ENCODE data around the gene ABCF2. TPM values are rescaled to one million over a fixed set of nuclear protein-coding genes. Genes with fewer than 3 reads are reported as not detected.

ABCF2 gene
- total RNA-seq, 2 experiments from 2014 or later = 48.4 to 49.0 TPM

DNA sequence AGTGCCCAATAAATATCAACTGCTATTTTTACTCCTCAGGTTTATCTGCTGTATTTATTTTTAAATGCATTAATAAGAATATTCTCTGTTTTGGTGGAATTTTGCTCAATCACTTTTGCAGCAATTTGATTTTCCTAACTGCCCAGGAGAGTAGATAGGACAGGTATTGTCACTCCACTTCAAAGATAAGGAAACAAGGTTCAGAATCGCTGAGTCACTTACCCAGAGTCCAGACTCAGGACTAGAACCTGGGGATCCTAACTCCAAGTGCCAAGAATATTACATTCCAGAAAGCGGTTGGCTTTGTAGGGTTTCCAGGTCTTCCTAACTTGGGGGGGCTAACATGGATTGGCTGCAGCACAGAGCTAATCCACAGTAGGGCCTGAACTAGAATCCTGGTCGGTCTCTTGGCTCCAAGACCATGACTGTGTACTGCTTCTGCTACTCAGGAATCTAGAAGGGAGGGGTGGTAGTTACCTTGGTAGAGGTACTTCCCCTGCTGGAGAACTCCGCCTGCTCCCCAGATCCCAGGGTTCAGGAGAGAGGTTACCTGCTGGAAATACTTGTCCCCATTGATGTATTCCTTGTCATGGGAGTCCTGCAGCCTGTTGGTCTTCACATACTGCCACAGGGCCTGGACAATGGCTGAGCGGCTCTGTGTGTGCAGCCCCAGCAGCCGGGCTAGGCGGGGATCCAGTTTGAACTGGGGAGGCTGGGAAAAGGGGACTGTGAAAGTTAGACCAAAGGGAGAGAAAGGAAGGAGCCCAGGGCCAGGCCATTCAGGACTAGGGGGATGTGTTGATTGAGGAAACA, 14.1 kb upstream of the ABCF2 start:
- Mint-ChIP-seq H3K4me3 (no peak overlapping the region), H3K27me3 (peaks cover 3% of the 10 kb centered on the region), H3K27ac (no peak overlapping the region), H3K9me3 (ENCODE audit: low read depth) (no peaks in the 10 kb centered on the region), H3K4me1 (peaks cover 24% of the 10 kb centered on the region), H3K36me3 (ENCODE audit: low read depth) (peaks cover 13% of the 10 kb centered on the region)
- CTCF ChIA-PET = interaction anchor here (1.0 kb wide), 1 partner anchor 27 kb away, joined by 3 read pairs; no protein-coding TSS in a partner anchor
- ATAC-seq = no peak
- no peak for DNase-seq
- intact Hi-C loops (cut with DNase I, micrococcal nuclease) = loop anchor here in 1 of 2 experiments (10.0 kb wide), 1 partner anchor 116 kb away; no protein-coding TSS in a partner anchor
- POLR2A ChIA-PET = interaction anchor here (0.6 to 1.2 kb wide), 2 partner anchors 14 to 235 kb away, joined by 3 read pairs; partner anchors contain the start of gene ABCF2

DNA sequence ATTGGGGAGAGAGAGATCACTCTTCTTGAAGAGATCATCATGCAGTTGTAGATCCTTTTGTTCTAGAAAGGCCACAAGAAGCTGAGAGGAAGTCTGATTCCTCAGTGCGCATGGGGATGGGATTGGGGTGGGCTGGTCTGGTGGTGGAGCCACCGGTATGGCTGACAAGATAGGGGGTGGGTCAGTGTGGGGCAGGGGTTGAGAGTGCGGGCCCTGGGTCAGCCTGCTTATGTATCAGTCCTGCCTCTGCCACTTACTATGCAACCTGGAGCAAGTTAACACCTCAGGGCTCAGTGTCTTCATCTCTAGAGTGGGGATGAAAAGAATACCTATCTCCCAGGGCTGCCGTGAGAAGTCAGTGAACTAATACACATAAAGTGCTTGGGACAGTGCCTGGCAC, 13.5 kb upstream of the ABCF2 start:
- no peaks in the 10 kb centered on the region for H3K27me3 Mint-ChIP-seq
- no peaks in the 10 kb centered on the region for H3K9me3 Mint-ChIP-seq (ENCODE audit: low read depth)
- H3K4me1 Mint-ChIP-seq = peaks cover 20% of the 10 kb centered on the region
- ChIA-PET POLR2A (no interaction called here), CTCF (no interaction called here)
- no peak overlapping the region for H3K4me3 Mint-ChIP-seq
- intact Hi-C loops (cut with DNase I, micrococcal nuclease) = loop anchor here in 1 of 2 experiments (10.0 kb wide), 1 partner anchor 116 kb away; no protein-coding TSS in a partner anchor
- DNase-seq = no peak
- ATAC-seq = no peak
- no peak overlapping the region for H3K27ac Mint-ChIP-seq
- peaks cover 16% of the 10 kb centered on the region for H3K36me3 Mint-ChIP-seq (ENCODE audit: low read depth)

DNA sequence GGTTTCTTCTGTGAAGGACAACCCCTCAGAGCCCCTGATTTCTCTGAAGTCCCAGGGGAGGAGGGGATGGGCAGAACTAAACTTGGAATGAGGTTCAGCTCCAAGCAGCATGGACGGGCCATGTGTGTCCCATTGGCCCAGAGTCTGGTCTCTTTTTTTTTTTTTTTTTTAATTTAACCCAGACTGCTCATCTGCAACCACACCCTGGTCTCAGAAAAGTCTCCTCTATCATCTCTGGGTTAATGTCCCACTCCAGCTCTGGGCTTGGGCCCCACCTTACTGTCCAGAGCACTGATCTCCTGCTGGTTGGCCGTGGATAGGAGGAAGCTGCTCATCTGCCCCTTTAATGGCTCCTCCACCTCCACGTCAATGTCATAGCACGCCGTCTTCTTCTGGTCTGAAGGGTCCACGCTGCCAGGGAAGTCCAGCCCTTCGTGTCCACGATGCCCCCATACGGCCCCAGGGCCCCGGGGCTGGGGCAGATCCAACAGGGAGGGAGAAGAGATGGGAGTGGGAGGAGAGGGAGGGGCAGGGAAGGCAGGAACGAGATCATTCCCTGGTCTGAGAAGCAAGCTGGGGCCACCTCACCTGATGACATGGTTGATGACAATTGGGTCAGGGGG, 12.9 kb upstream of the ABCF2 start:
- ChIA-PET POLR2A (interaction anchor here (0.7 kb wide), 1 partner anchor 86 kb away, joined by 6 read pairs; no protein-coding TSS in a partner anchor), CTCF (no interaction called here)
- peaks cover 20% of the 10 kb centered on the region for H3K4me1 Mint-ChIP-seq
- H3K36me3 Mint-ChIP-seq (ENCODE audit: low read depth) = peaks cover 19% of the 10 kb centered on the region
- DNase-seq (no peak), ATAC-seq (no peak)
- no peaks in the 10 kb centered on the region for H3K27me3 Mint-ChIP-seq
- intact Hi-C loops (cut with DNase I, micrococcal nuclease) = loop anchor here in 1 of 2 experiments (10.0 kb wide), 1 partner anchor 115 kb away; no protein-coding TSS in a partner anchor
- H3K9me3 Mint-ChIP-seq (ENCODE audit: low read depth) = no peaks in the 10 kb centered on the region
- H3K4me3 Mint-ChIP-seq = no peak overlapping the region
- H3K27ac Mint-ChIP-seq = no peak overlapping the region

DNA sequence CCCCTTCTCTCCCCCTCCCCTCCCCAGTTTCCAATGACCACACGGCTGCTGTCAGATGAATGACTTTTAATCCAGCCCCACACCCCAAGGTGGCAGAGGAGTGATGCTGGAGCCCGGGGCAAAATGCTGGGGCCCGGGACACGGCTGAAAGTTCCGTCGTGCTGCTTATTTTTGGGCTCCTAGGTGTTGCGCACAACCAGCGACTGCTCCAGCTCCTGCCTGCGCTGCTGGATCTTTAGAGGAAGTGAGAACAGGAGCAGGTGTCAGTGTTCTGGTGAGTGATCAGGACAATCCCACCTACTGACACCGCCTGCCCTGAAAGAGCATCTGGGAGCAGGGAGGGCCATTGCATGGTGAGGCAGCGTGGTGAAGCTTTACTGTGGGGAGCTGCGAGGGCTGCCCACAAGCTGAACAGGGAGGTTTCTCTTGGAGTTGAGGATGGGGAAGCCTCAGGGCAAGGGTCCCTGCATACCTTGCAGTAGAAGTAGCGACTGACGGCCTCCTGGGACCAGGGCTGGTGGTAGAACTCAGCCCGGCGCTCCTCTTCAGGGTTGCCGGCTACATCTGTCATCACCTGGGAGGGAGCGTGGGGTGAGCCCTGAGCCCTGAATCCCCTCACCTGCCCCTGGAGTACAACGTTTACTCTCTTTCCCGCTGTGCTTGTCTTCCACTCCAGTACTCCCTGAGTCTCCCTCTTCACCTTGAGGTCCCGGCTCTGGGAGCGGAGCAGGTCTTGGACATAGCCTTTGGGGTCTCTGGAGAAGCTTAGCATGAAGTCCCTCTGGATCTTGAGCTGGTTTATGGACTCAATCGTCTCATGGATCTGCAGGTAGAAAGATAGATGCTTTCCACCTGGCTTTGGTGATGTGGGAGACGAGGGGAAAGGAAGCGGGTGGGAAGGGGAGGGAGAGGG, 12.2 kb upstream of the ABCF2 start:
- DNase-seq = no peak
- Mint-ChIP-seq H3K27ac (peak overlapping the region; percentile 19), H3K27me3 (no peaks in the 10 kb centered on the region), H3K4me3 (no peak overlapping the region), H3K9me3 (ENCODE audit: low read depth) (no peaks in the 10 kb centered on the region), H3K4me1 (peaks cover 19% of the 10 kb centered on the region), H3K36me3 (ENCODE audit: low read depth) (peaks cover 27% of the 10 kb centered on the region)
- no peak for ATAC-seq
- intact Hi-C loops (cut with DNase I, micrococcal nuclease) = no loop called here
- ChIA-PET CTCF (no interaction called here), POLR2A (interaction anchor here (0.7 kb wide), 1 partner anchor 87 kb away, joined by 6 read pairs; no protein-coding TSS in a partner anchor)

DNA sequence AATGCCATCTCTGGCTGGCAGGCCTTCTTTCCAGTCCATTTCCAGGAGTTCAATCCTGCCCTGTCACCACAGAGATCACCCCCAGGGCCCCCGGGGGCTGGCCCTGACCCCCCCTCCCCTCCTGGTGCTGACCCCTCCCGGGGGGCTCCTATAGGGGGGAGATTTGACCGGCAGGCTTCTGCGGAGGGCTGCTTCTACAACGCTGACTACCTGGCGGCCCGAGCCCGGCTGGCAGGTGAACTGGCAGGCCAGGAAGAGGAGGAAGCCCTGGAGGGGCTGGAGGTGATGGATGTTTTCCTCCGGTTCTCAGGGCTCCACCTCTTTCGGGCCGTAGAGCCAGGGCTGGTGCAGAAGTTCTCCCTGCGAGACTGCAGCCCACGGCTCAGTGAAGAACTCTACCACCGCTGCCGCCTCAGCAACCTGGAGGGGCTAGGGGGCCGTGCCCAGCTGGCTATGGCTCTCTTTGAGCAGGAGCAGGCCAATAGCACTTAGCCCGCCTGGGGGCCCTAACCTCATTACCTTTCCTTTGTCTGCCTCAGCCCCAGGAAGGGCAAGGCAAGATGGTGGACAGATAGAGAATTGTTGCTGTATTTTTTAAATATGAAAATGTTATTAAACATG, 11.3 kb upstream of the ABCF2 start:
- POLR2A ChIA-PET = no interaction called here
- Mint-ChIP-seq H3K4me3 (no peak overlapping the region), H3K4me1 (peaks cover 18% of the 10 kb centered on the region), H3K36me3 (ENCODE audit: low read depth) (peaks cover 30% of the 10 kb centered on the region), H3K27ac (no peak overlapping the region), H3K27me3 (no peaks in the 10 kb centered on the region), H3K9me3 (ENCODE audit: low read depth) (no peaks in the 10 kb centered on the region)
- intact Hi-C loops (cut with DNase I, micrococcal nuclease) = no loop called here
- CTCF ChIA-PET = no interaction called here
- ATAC-seq (no peak), DNase-seq (no peak)

DNA sequence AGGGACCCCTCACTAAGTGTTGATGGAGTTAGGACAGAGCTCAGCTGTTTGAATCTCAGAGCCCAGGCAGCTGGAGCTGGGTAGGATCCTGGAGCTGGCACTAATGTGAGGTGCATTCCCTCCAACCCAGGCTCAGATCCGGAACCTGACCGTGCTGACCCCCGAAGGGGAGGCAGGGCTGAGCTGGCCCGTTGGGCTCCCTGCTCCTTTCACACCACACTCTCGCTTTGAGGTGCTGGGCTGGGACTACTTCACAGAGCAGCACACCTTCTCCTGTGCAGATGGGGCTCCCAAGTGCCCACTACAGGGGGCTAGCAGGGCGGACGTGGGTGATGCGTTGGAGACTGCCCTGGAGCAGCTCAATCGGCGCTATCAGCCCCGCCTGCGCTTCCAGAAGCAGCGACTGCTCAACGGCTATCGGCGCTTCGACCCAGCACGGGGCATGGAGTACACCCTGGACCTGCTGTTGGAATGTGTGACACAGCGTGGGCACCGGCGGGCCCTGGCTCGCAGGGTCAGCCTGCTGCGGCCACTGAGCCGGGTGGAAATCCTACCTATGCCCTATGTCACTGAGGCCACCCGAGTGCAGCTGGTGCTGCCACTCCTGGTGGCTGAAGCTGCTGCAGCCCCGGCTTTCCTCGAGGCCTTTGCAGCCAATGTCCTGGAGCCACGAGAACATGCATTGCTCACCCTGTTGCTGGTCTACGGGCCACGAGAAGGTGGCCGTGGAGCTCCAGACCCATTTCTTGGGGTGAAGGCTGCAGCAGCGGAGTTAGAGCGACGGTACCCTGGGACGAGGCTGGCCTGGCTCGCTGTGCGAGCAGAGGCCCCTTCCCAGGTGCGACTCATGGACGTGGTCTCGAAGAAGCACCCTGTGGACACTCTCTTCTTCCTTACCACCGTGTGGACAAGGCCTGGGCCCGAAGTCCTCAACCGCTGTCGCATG, 10.5 kb upstream of the ABCF2 start:
- CTCF ChIA-PET = interaction anchor here (1.3 to 1.7 kb wide), 3 partner anchors 8 to 10 kb away, joined by 4 to 5 read pairs (median 5); partner anchors contain the start of gene ABCF2
- Mint-ChIP-seq H3K36me3 (ENCODE audit: low read depth) (peaks cover 35% of the 10 kb centered on the region), H3K9me3 (ENCODE audit: low read depth) (no peaks in the 10 kb centered on the region), H3K27ac (no peak overlapping the region), H3K27me3 (no peaks in the 10 kb centered on the region), H3K4me1 (peaks cover 16% of the 10 kb centered on the region), H3K4me3 (no peak overlapping the region)
- ATAC-seq = no peak
- intact Hi-C loops (cut with DNase I, micrococcal nuclease) = no loop called here
- POLR2A ChIA-PET = no interaction called here
- DNase-seq = no peak

DNA sequence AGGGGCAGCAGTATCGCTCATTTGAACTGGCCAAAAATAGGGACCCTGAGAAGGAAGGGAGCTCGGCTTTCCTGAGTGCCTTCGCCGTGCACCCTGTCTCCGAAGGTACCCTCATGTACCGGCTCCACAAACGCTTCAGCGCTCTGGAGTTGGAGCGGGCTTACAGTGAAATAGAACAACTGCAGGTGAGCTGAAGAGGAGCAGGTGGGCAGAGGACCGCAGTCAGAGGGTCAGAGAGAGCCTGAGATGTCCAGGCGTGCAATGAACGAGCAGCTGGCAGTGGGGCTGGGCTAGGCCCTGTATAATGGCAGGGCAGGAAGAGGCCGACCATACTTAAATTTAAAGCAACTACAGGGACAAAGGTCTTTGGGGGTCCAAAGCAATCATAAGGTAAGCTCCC, 9.4 kb upstream of the ABCF2 start:
- no peaks in the 10 kb centered on the region for H3K9me3 Mint-ChIP-seq (ENCODE audit: low read depth)
- intact Hi-C loops (cut with DNase I, micrococcal nuclease) = no loop called here
- no peak overlapping the region for H3K27ac Mint-ChIP-seq
- no peak for ATAC-seq
- no peak overlapping the region for H3K4me3 Mint-ChIP-seq
- H3K27me3 Mint-ChIP-seq = no peaks in the 10 kb centered on the region
- ChIA-PET CTCF (interaction anchor here (0.6 to 1.7 kb wide), 5 partner anchors 9 to 96 kb away, joined by 3 to 5 read pairs (median 5); partner anchors contain the start of gene ABCF2), POLR2A (interaction anchor here (0.9 kb wide), 1 partner anchor 9 kb away, joined by 3 read pairs; the partner anchor contains the start of gene ABCF2)
- no peak for DNase-seq
- H3K4me1 Mint-ChIP-seq = peaks cover 24% of the 10 kb centered on the region
- peaks cover 35% of the 10 kb centered on the region for H3K36me3 Mint-ChIP-seq (ENCODE audit: low read depth)

DNA sequence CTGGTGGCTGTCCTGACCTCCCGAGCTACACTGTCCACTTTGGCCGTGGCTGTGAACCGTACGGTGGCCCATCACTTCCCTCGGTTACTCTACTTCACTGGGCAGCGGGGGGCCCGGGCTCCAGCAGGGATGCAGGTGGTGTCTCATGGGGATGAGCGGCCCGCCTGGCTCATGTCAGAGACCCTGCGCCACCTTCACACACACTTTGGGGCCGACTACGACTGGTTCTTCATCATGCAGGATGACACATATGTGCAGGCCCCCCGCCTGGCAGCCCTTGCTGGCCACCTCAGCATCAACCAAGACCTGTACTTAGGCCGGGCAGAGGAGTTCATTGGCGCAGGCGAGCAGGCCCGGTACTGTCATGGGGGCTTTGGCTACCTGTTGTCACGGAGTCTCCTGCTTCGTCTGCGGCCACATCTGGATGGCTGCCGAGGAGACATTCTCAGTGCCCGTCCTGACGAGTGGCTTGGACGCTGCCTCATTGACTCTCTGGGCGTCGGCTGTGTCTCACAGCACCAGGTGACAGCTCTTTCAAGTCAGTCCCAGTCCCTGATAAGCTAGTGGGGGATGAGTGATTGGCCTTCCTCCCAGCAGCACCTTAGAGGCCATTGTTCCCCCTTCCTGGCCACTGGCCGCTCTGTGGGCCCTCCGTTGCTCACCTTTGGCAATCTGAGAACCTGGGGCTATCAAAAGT, 8.2 kb upstream of the ABCF2 start:
- H3K27me3 Mint-ChIP-seq = no peaks in the 10 kb centered on the region
- H3K9me3 Mint-ChIP-seq (ENCODE audit: low read depth) = no peaks in the 10 kb centered on the region
- intact Hi-C loops (cut with DNase I, micrococcal nuclease) = no loop called here
- H3K4me1 Mint-ChIP-seq = peaks cover 27% of the 10 kb centered on the region
- H3K27ac Mint-ChIP-seq = no peak overlapping the region
- DNase-seq = no peak
- CTCF ChIA-PET = interaction anchor here (1.3 to 3.8 kb wide), 2 partner anchors 8 to 11 kb away, joined by 6 to 41 read pairs; no protein-coding TSS in a partner anchor
- peak overlapping the region; percentile 21 for H3K4me3 Mint-ChIP-seq
- H3K36me3 Mint-ChIP-seq (ENCODE audit: low read depth) = peaks cover 32% of the 10 kb centered on the region
- no peak for ATAC-seq
- POLR2A ChIA-PET = interaction anchor here (1.5 kb wide), 1 partner anchor 8 kb away, joined by 4 read pairs; no protein-coding TSS in a partner anchor

DNA sequence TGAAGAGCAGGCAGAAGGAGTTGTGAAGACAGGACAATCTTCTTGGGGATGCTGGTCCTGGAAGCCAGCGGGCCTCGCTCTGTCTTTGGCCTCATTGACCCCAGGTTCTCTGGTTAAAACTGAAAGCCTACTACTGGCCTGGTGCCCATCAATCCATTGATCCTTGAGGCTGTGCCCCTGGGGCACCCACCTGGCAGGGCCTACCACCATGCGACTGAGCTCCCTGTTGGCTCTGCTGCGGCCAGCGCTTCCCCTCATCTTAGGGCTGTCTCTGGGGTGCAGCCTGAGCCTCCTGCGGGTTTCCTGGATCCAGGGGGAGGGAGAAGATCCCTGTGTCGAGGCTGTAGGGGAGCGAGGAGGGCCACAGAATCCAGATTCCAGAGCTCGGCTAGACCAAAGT, 6.8 kb upstream of the ABCF2 start:
- POLR2A ChIA-PET = interaction anchor here (1.5 kb wide), 1 partner anchor 9 kb away, joined by 4 read pairs; no protein-coding TSS in a partner anchor
- DNase-seq = no peak
- ATAC-seq = no peak
- peak overlapping the region; percentile 99 for H3K27ac Mint-ChIP-seq
- peaks cover 28% of the 10 kb centered on the region for H3K36me3 Mint-ChIP-seq (ENCODE audit: low read depth)
- H3K9me3 Mint-ChIP-seq (ENCODE audit: low read depth) = no peaks in the 10 kb centered on the region
- H3K4me1 Mint-ChIP-seq = peaks cover 27% of the 10 kb centered on the region
- H3K4me3 Mint-ChIP-seq = peak overlapping the region; percentile 98
- CTCF ChIA-PET = interaction anchor here (1.0 to 3.8 kb wide), 5 partner anchors 10 to 124 kb away, joined by 3 to 41 read pairs (median 6); no protein-coding TSS in a partner anchor
- H3K27me3 Mint-ChIP-seq = no peaks in the 10 kb centered on the region
- intact Hi-C loops (cut with DNase I, micrococcal nuclease) = loop anchor here in 1 of 2 experiments (1.0 to 2.0 kb wide), 4 partner anchors 10 to 399 kb away; partner anchors contain the start of genes FASTK and RHEB

Measured in activated CD4-positive, alpha-beta T cell treated with anti-CD3 and anti-CD28 coated beads for 36 hours (primary cell).